Osteocyte (in vitro differentiated cells): ENCODE measurements around the gene ABCC1. TPM values are rescaled to one million over a fixed set of nuclear protein-coding genes. Genes with fewer than 3 reads are reported as not detected.

Experiments used
- DNase-seq: peaks from one replicate; pipeline ENCODE4 v3.0.0; 2021; ENCODE audit warnings: mixed read lengths; ENCODE audit not compliant: unreplicated experiment; ENCODE audit errors: extremely low spot score
- H3K27ac Mint-ChIP-seq: one replicate; pipeline ENCODE4 v1.8.0; 2021; ENCODE audit warnings: mild to moderate bottlenecking, mixed read lengths; ENCODE audit not compliant: unreplicated experiment
- H3K27me3 Mint-ChIP-seq: one replicate; pipeline ENCODE4 v1.8.0; 2021; ENCODE audit warnings: mixed read lengths; ENCODE audit not compliant: unreplicated experiment
- H3K36me3 Mint-ChIP-seq: one replicate; pipeline ENCODE4 v1.8.0; 2021; ENCODE audit warnings: mixed read lengths; ENCODE audit not compliant: unreplicated experiment
- H3K4me1 Mint-ChIP-seq: one replicate; pipeline ENCODE4 v1.8.0; 2021; ENCODE audit warnings: mixed read lengths; ENCODE audit not compliant: unreplicated experiment
- H3K4me3 Mint-ChIP-seq: one replicate; pipeline ENCODE4 v1.8.0; 2021; ENCODE audit warnings: mild to moderate bottlenecking, moderate library complexity, mixed read lengths; ENCODE audit not compliant: unreplicated experiment
- H3K9me3 Mint-ChIP-seq: one replicate; pipeline ENCODE4 v1.8.0; 2021; ENCODE audit warnings: mixed read lengths; ENCODE audit not compliant: unreplicated experiment
- CTCF ChIP-seq: fragments of 200-600 bp; sonication (generic); IDR thresholded peaks from 2 replicates; pipeline ENCODE4 v1.5.0; 2021; ENCODE audit warnings: antibody characterized with exemption, mild to moderate bottlenecking, moderate library complexity
- total RNA-seq: library from RNA; stranded (reverse); gene quantifications from 2 replicates; pipeline ENCODE4 v1.2.1, GENCODE V29; 2021

Gene ABCC1
- total RNA-seq, 1 donor from 2014 or later = 256 TPM

- Mint-ChIP-seq H3K4me3 (no peak overlapping the region), H3K27me3 (no peaks in the 10 kb centered on the region), H3K36me3 (peaks cover 70% of the 10 kb centered on the region), H3K4me1 (peaks cover 6% of the 10 kb centered on the region), H3K9me3 (no peaks in the 10 kb centered on the region), H3K27ac (no peak overlapping the region)
- TF ChIP-seq CTCF = no peak
- no peak for DNase-seq
Observed at GRCh38 chr16:16081141-16081540, 131.7 kb downstream of the ABCC1 start.

GRCh38 chr16:16082255-16082654, 132.8 kb downstream of the ABCC1 start:
- Mint-ChIP-seq H3K36me3 (peaks cover 70% of the 10 kb centered on the region), H3K9me3 (no peaks in the 10 kb centered on the region), H3K4me1 (peaks cover 2% of the 10 kb centered on the region), H3K27me3 (no peaks in the 10 kb centered on the region), H3K27ac (no peak overlapping the region), H3K4me3 (no peak overlapping the region)
- DNase-seq = no peak
- TF ChIP-seq CTCF = no peak

- DNase-seq = no peak
- H3K36me3 Mint-ChIP-seq = peaks cover 70% of the 10 kb centered on the region
- H3K9me3 Mint-ChIP-seq = no peaks in the 10 kb centered on the region
- no peak overlapping the region for H3K27ac Mint-ChIP-seq
- H3K4me3 Mint-ChIP-seq = no peak overlapping the region
- H3K4me1 Mint-ChIP-seq = no peaks in the 10 kb centered on the region
- H3K27me3 Mint-ChIP-seq = no peaks in the 10 kb centered on the region
- TF ChIP-seq CTCF = no peak
Observed at GRCh38 chr16:16083421-16084156, 134.2 kb downstream of the ABCC1 start.

GRCh38 chr16:16084874-16085273, 135.5 kb downstream of the ABCC1 start:
- no peak for DNase-seq
- TF ChIP-seq CTCF = no peak
- no peak overlapping the region for H3K27ac Mint-ChIP-seq
- H3K4me3 Mint-ChIP-seq = no peak overlapping the region
- no peaks in the 10 kb centered on the region for H3K9me3 Mint-ChIP-seq
- H3K4me1 Mint-ChIP-seq = no peaks in the 10 kb centered on the region
- H3K36me3 Mint-ChIP-seq = peaks cover 70% of the 10 kb centered on the region
- H3K27me3 Mint-ChIP-seq = no peaks in the 10 kb centered on the region

- Mint-ChIP-seq H3K27ac (no peak overlapping the region), H3K9me3 (no peaks in the 10 kb centered on the region), H3K36me3 (peaks cover 70% of the 10 kb centered on the region), H3K4me3 (no peak overlapping the region), H3K4me1 (peaks cover 5% of the 10 kb centered on the region), H3K27me3 (no peaks in the 10 kb centered on the region)
- TF ChIP-seq CTCF = no peak
- DNase-seq = no peak
Observed at GRCh38 chr16:16086653-16087446, 137.4 kb downstream of the ABCC1 start.
